Endodermal cell (in vitro differentiated cells): ENCODE data around the gene CFAP74. TPM values are rescaled to one million over a fixed set of nuclear protein-coding genes. Genes with fewer than 3 reads are reported as not detected.

Source experiments
- DNase-seq: peaks from one replicate; pipeline ENCODE4 v3.0.0-alpha.2; 2017
- H3K27ac ChIP-seq: 2 replicates; pipeline ENCODE4 v1.5.1; 2013; ENCODE audit warnings: mild to moderate bottlenecking, low read depth, low read length, moderate library complexity
- H3K27me3 ChIP-seq: 2 replicates; pipeline ENCODE4 v1.6.1; 2013; ENCODE audit warnings: mild to moderate bottlenecking, low read length, moderate library complexity; ENCODE audit not compliant: insufficient read depth, control insufficient read depth, poor library complexity, severe bottlenecking
- H3K36me3 ChIP-seq: 2 replicates; pipeline ENCODE4 v1.7.0; 2013; ENCODE audit warnings: mild to moderate bottlenecking, low read length, moderate library complexity; ENCODE audit not compliant: control insufficient read depth, insufficient read depth
- H3K4me1 ChIP-seq: one replicate; pipeline ENCODE4 v1.7.0; 2013; ENCODE audit warnings: low read length; ENCODE audit not compliant: control insufficient read depth, insufficient read depth
- H3K4me3 ChIP-seq: 2 replicates; pipeline ENCODE4 v1.5.1; 2013; ENCODE audit warnings: mild to moderate bottlenecking, low read length, moderate library complexity
- H3K9ac ChIP-seq: 2 replicates; pipeline ENCODE4 v1.6.1; 2013; ENCODE audit warnings: mild to moderate bottlenecking, low read length, moderate library complexity; ENCODE audit not compliant: poor library complexity, severe bottlenecking; ENCODE audit errors: extremely low read depth
- H3K9me3 ChIP-seq: 2 replicates; pipeline ENCODE4 v1.6.1; 2013; ENCODE audit warnings: mild to moderate bottlenecking, low read length, moderate library complexity; ENCODE audit not compliant: control insufficient read depth
- H3K27ac Mint-ChIP-seq: 2 replicates; pipeline ENCODE4 v1.8.0; 2020; ENCODE audit warnings: mixed read lengths
- H3K27me3 Mint-ChIP-seq: 2 replicates; pipeline ENCODE4 v1.8.0; 2021; ENCODE audit warnings: mild to moderate bottlenecking, mixed read lengths; ENCODE audit not compliant: insufficient read depth
- H3K36me3 Mint-ChIP-seq: 2 replicates; pipeline ENCODE4 v1.8.0; 2020; ENCODE audit warnings: low read depth, mixed read lengths
- H3K4me1 Mint-ChIP-seq: 2 replicates; pipeline ENCODE4 v1.8.0; 2020; ENCODE audit warnings: mixed read lengths
- H3K4me3 Mint-ChIP-seq: 2 replicates; pipeline ENCODE4 v1.8.0; 2020; ENCODE audit warnings: mild to moderate bottlenecking, moderate library complexity, mixed read lengths
- H3K9me3 Mint-ChIP-seq: 2 replicates; pipeline ENCODE4 v1.8.0; 2020; ENCODE audit warnings: mild to moderate bottlenecking, mixed read lengths
- whole genome bisulfite sequencing, 2 experiments: methylation state at CpG; one replicate each; pipeline versions ENCODE4 v1.1.5 to v1.1.7; 2013; ENCODE audit warnings: missing lambda C conversion rate in 2 of 2, mixed read lengths in 1 of 2; ENCODE audit not compliant: insufficient coverage in 1 of 2, insufficient read length in 1 of 2; 5-methylcytosine and 5-hydroxymethylcytosine counted together
- total RNA-seq, 2 donors: library from RNA; stranded (reverse); fragmentation: NEBNext Ultra II Directional in 1 of 2; extraction: Animal tissue kit (Norgen Biotek cat#: 25700) in 1 of 2; gene quantifications; 2 replicates in 1 of 2; 3 replicates in 1 of 2; pipeline ENCODE4 v1.2.1, GENCODE V29; 2021
- TF ChIP-seq, protein P1 (sequence below): fragments of 200-600 bp; sonication (generic); conservative IDR thresholded peaks from 2 replicates; pipeline ENCODE4 v1.5.0; 2021; ENCODE audit warnings: antibody characterized with exemption, mild to moderate bottlenecking

The CFAP74 gene
- total RNA-seq, 2 donors from 2014 or later = 0.58 to 0.75 TPM

DNA sequence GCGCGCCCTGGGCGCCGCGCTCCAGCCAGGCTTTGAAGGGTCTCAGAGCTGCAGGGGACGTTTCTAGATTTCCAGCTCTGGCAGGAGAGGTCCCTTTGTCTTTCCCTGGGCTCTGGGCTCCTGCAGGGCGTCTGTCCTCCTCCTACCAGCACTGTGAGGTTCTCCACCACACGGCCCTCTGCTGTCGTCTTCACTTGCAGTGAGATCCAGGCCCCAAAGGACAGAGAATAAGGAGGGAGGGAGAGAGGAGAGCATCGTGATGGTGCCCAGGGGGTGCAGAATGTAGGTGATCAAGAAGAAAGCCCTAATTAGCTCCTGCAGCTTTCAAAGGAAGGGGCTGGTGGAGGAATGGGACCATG, 108.5 kb downstream of the CFAP74 start:
- H3K4me3 ChIP-seq = no peak overlapping the region
- peaks cover 9% of the 10 kb centered on the region for H3K4me1 ChIP-seq
- peak overlapping the region; percentile 40 for H3K27ac Mint-ChIP-seq
- peaks cover 2% of the 10 kb centered on the region for H3K27me3 Mint-ChIP-seq
- DNase-seq = peak; percentile 62
- H3K36me3 ChIP-seq = no peaks in the 10 kb centered on the region
- no peaks in the 10 kb centered on the region for H3K9me3 ChIP-seq
- peaks cover 28% of the 10 kb centered on the region for H3K4me1 Mint-ChIP-seq
- peak overlapping the region; percentile 4 for H3K27ac ChIP-seq
- TF ChIP-seq, protein P1, sequence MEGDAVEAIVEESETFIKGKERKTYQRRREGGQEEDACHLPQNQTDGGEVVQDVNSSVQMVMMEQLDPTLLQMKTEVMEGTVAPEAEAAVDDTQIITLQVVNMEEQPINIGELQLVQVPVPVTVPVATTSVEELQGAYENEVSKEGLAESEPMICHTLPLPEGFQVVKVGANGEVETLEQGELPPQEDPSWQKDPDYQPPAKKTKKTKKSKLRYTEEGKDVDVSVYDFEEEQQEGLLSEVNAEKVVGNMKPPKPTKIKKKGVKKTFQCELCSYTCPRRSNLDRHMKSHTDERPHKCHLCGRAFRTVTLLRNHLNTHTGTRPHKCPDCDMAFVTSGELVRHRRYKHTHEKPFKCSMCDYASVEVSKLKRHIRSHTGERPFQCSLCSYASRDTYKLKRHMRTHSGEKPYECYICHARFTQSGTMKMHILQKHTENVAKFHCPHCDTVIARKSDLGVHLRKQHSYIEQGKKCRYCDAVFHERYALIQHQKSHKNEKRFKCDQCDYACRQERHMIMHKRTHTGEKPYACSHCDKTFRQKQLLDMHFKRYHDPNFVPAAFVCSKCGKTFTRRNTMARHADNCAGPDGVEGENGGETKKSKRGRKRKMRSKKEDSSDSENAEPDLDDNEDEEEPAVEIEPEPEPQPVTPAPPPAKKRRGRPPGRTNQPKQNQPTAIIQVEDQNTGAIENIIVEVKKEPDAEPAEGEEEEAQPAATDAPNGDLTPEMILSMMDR = no peak
- no peaks in the 10 kb centered on the region for H3K27me3 ChIP-seq
- H3K9ac ChIP-seq = no peak overlapping the region
- no peaks in the 10 kb centered on the region for H3K9me3 Mint-ChIP-seq
- peak overlapping the region; percentile 34 for H3K4me3 Mint-ChIP-seq
- 70 to 87% methylated on average over 6 to 10 of the region's 10 CpGs for WGBS, 2 experiments
- no peaks in the 10 kb centered on the region for H3K36me3 Mint-ChIP-seq

DNA sequence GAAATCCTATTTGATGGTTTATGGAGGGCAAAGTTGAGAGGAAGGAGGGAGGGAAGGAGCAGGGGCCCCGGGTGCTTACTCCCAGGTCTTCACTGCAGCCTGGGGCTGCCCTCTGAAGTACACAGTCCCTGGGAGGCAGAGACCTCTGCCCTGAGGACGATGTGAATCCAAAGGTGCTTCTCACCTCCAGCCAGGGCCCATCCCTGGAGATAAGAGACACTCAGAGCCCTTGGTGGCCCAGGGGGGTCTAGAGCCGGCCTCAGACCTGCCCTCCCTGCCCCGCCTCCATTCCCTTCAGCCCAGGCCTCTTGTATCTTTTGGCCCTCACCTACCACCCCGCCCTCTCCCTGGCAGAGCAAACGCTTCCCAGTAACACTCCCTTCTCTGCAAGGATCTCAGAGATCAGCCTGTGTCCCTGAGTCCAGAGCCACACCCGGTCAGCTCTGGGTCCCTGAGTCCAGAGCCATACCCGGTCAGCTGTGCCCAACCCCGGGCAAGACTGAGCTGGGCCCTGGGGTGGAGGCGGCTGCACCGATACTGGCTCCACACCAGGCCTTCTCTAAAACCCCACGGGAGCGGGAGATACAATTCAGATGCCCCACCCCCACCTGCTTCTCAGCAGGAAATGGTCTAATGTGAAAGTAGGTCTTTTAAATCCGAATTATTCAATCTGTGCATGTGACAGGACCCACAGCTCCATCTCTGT, 109.1 kb downstream of the CFAP74 start:
- DNase-seq = peak; percentile 72
- Histone ChIP-seq H3K4me1 (peaks cover 9% of the 10 kb centered on the region), H3K9ac (no peak overlapping the region), H3K9me3 (no peaks in the 10 kb centered on the region), H3K27me3 (no peaks in the 10 kb centered on the region), H3K4me3 (no peak overlapping the region), H3K36me3 (peaks cover under 1% of the 10 kb centered on the region), H3K27ac (no peak overlapping the region)
- H3K4me1 Mint-ChIP-seq = peaks cover 28% of the 10 kb centered on the region
- peak overlapping the region; percentile 40 for H3K27ac Mint-ChIP-seq
- H3K36me3 Mint-ChIP-seq = no peaks in the 10 kb centered on the region
- 50 to 56% methylated on average over 5 to 14 of the region's 14 CpGs for WGBS, 2 experiments
- no peaks in the 10 kb centered on the region for H3K9me3 Mint-ChIP-seq
- peaks cover 2% of the 10 kb centered on the region for H3K27me3 Mint-ChIP-seq
- TF ChIP-seq, protein P1 = no peak
- peak overlapping the region; percentile 34 for H3K4me3 Mint-ChIP-seq

DNA sequence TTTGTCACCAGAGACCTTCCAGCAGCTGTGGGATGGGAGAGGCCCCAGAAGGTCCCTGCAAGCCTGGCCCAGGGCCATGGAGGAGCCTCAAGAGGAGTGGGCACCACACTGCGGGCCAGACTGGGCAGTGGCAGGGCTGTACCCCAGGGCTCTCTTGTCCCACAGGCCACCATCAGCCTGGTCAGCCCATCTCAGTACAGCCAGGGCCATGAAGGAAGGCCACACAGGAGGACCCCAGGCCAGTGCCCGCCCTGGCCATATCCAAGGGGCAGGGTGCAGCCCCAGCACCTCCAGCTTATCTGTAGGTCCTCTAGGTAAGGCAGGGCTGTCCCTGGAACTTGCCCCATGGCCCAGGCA, 109.6 kb downstream of the CFAP74 start:
- DNase-seq = no peak
- Histone ChIP-seq H3K9me3 (no peaks in the 10 kb centered on the region), H3K27ac (no peak overlapping the region), H3K9ac (no peak overlapping the region), H3K27me3 (no peaks in the 10 kb centered on the region), H3K4me1 (peaks cover 9% of the 10 kb centered on the region), H3K36me3 (peaks cover 6% of the 10 kb centered on the region), H3K4me3 (no peak overlapping the region)
- peaks cover 2% of the 10 kb centered on the region for H3K27me3 Mint-ChIP-seq
- no peaks in the 10 kb centered on the region for H3K9me3 Mint-ChIP-seq
- H3K36me3 Mint-ChIP-seq = no peaks in the 10 kb centered on the region
- WGBS, 2 experiments = 94 to 100% methylated on average over 2 of the region's 2 CpGs
- TF ChIP-seq, protein P1 = no peak
- H3K4me1 Mint-ChIP-seq = peaks cover 29% of the 10 kb centered on the region
- H3K4me3 Mint-ChIP-seq = no peak overlapping the region
- no peak overlapping the region for H3K27ac Mint-ChIP-seq
